ENCODE results near the gene SPNS3.

SPNS3 gene

GRCh38 chr17:4531988-4532736 is 98.4 kb downstream of the SPNS3 start:
- DNase-seq, result no peak

DNA sequence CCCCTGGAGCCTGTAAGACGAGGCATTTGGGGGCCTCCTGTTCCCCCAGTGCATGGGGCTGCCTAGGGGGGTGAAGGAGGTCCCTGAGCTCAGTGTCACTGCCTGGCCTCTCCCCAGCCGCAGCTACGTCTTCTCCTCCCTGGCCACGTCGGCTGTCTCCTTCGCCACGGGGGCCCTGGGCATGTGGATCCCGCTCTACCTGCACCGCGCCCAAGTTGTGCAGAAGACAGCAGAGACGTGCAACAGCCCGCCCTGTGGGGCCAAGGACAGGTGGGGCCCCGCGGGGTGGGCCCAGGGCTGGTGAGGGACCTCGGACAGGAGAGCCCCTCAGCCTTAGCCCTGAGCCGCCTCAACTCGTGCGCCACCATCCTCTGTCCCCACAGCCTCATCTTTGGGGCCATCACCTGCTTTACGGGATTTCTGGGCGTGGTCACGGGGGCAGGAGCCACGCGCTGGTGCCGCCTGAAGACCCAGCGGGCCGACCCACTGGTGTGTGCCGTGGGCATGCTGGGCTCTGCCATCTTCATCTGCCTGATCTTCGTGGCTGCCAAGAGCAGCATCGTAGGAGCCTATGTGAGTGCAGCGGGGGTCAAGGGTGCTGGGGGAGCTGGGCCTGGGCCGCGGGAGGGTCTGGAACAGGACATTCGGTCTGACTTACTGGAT is 99.3 kb downstream of the SPNS3 start:
- no peak for DNase-seq

DNA sequence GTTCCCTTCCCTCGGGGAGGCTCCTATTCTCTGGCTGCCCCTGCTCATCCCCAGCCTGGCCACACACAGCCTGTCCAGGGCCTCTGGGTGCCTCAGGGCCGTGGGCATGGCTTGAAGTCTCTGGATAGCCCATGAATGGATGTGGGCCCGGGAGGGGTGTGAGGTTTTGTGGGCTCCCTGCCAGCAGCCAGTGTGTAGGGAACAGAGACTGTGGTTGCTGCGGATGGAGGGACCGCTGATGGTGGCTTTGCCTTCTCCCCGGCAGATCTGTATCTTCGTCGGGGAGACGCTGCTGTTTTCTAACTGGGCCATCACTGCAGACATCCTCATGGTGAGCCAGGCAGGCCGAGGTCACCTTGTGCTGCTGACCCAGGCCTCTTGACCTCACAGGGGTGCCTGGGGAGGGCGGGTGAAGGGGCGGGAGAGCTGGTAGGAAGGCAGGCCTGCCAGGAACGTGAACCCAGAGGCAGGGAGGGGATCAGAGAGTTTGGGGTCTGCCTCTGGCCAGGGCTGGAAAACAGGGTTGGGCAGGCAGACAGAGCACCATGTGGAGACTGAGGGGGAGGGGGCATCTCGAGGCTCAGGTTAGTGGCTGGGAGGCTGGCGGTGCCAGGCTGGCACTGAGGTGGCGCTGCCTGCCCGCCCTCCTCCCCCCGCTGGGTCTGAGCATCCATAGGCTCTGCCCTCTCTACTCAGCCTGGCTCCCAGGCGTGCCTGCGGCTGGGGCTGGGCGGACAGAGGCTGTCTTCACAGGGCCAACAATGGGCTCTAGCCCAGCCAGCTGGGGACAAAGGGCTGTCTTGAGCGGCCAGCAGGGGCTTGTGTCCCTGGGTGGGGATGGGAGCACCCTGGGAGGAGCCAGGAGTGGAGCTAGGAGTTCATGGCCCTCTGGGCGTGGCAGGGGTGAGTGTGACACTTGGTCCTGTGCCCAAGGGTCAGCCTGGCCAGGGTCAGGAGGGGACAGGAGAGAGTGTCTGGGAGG is 100.1 kb downstream of the SPNS3 start:
- DNase-seq, result peak; percentile 4

DNA sequence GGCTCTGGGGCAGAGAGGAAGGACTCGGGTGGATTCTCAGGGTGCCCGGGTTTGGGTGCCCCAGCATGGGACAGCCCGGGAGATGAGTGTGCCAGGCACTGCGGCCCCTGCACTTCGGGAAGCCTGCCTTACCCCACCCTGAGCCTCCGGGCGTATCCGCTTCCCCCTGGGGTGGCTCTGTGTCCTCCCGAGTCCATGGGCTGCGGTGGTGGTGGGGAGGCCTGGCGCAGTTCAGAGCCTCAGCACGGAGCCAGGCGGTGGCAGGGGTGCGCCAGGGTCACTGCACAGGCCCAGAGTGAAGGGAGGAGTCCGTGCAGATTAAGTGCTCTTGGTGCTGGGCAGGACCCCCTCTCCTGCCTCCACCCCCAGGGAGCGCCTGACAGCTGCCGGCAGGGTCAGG is 100.8 kb downstream of the SPNS3 start:
- no peak for DNase-seq

- DNase-seq, result no peak
Measured at GRCh38 chr17:4534928-4535666, 101.4 kb downstream of the SPNS3 start.

GRCh38 chr17:4535667-4536258 is 102.0 kb downstream of the SPNS3 start:
- no peak for DNase-seq

GRCh38 chr17:4536259-4536741 is 102.6 kb downstream of the SPNS3 start:
- no peak for DNase-seq

GRCh38 chr17:4536742-4537411 is 103.1 kb downstream of the SPNS3 start:
- no peak for DNase-seq
